Liver (tissue), 9 donors: Measurements from ENCODE around the gene GABBR2. TPM values are rescaled to one million over a fixed set of nuclear protein-coding genes. Genes with fewer than 3 reads are reported as not detected.

ENCODE experiments used
- DNase-seq: peaks from one replicate; pipeline ENCODE4 v3.0.0-alpha.2; 2017; ENCODE audit warnings: low spot score
- H3K27ac ChIP-seq, 2 donors: one replicate each; pipeline ENCODE4 v1.7.0; 2013; ENCODE audit warnings: inconsistent platforms in 2 of 2, low read length in 2 of 2, control low read depth in 1 of 2, low read depth in 1 of 2, mild to moderate bottlenecking in 1 of 2
- H3K27me3 ChIP-seq, 4 donors: one replicate each; pipeline versions ENCODE4 v1.6.1 to v1.7.0; 2013; ENCODE audit warnings: low read length in 3 of 4, inconsistent platforms in 1 of 4, mild to moderate bottlenecking in 1 of 4, moderate library complexity in 1 of 4; ENCODE audit not compliant: control insufficient read depth in 4 of 4, insufficient read depth in 4 of 4
- H3K36me3 ChIP-seq, 4 donors: one replicate each; pipeline versions ENCODE4 v1.6.1 to v1.7.0; 2013; ENCODE audit warnings: low read length in 3 of 4, mild to moderate bottlenecking in 3 of 4, low read depth in 1 of 4, moderate library complexity in 1 of 4; ENCODE audit not compliant: control insufficient read depth in 4 of 4, insufficient read depth in 3 of 4
- H3K4me1 ChIP-seq, 4 donors: one replicate each; pipeline versions ENCODE4 v1.6.1 to v1.7.0; 2013; ENCODE audit warnings: low read length in 3 of 4, mild to moderate bottlenecking in 3 of 4, moderate library complexity in 1 of 4; ENCODE audit not compliant: control insufficient read depth in 4 of 4, insufficient read depth in 4 of 4
- H3K4me3 ChIP-seq, 3 donors: one replicate each; pipeline versions ENCODE4 v1.6.1 to v1.7.0; 2013; ENCODE audit warnings: low read length in 3 of 3, control low read depth in 1 of 3, low read depth in 1 of 3, mild to moderate bottlenecking in 1 of 3
- H3K9ac ChIP-seq, 2 donors: one replicate each; pipeline ENCODE4 v1.7.0; 2013; ENCODE audit warnings: low read length in 2 of 2, mild to moderate bottlenecking in 2 of 2, moderate library complexity in 2 of 2, control low read depth in 1 of 2, low read depth in 1 of 2
- H3K9me3 ChIP-seq, 4 donors: one replicate each; pipeline versions ENCODE4 v1.6.1 to v1.7.0; 2013; ENCODE audit warnings: low read length in 3 of 4; ENCODE audit not compliant: control insufficient read depth in 4 of 4
- FOXA2 ChIP-seq: IDR thresholded peaks from 2 replicates; pipeline ENCODE4 v1.6.1; 2016; ENCODE audit warnings: antibody characterized with exemption
- HNF4G ChIP-seq: IDR thresholded peaks from 2 replicates; pipeline ENCODE4 v1.6.1; 2016; ENCODE audit warnings: antibody characterized with exemption
- JUND ChIP-seq, 2 donors: IDR thresholded peaks; 2 replicates each; pipeline ENCODE4 v1.6.1; 2016; ENCODE audit warnings: antibody characterized with exemption in 2 of 2
- SP1 ChIP-seq: IDR thresholded peaks from 2 replicates; pipeline ENCODE4 v1.6.1; 2018; ENCODE audit warnings: antibody characterized with exemption, mild to moderate bottlenecking
- TAF1 ChIP-seq: conservative IDR thresholded peaks from 2 replicates; pipeline ENCODE4 v1.6.1; 2016; ENCODE audit warnings: antibody characterized with exemption, mild to moderate bottlenecking
- WGBS: extraction: QIAGEN DNeasy Blood & Tissue Kit; methylation state at CpG from one replicate; pipeline ENCODE4 v1.1.7; 2013; 5-methylcytosine and 5-hydroxymethylcytosine counted together
- polyA plus RNA-seq, 2 donors: library from polyadenylated mRNA; stranded (reverse) in 1 of 2; unstranded in 1 of 2; fragments of 200-250 nt in 1 of 2; fragments of >200 nt in 1 of 2; fragmentation: Nextera tagmentation in 1 of 2; extraction: Ambion mirVana in 1 of 2; gene quantifications; one replicate each; pipeline versions ENCODE4 v1.2.1 to v1.2.3, GENCODE V29; 2013 to 2015
- total RNA-seq, 2 donors: library from RNA; depleted of rRNA; stranded (reverse); fragments of >200 nt; gene quantifications; one replicate each; pipeline ENCODE4 v1.2.3, GENCODE V29; 2014
- TF ChIP-seq, protein P1 (sequence below): IDR thresholded peaks from 2 replicates; pipeline ENCODE4 v1.6.1; 2016; ENCODE audit warnings: antibody characterized with exemption, mild to moderate bottlenecking
- TF ChIP-seq, protein P2 (sequence below): IDR thresholded peaks from 2 replicates; pipeline ENCODE4 v1.6.1; 2016; ENCODE audit warnings: antibody characterized with exemption
- TF ChIP-seq, protein P3 (sequence below): fragments of 150-350 bp; IDR thresholded peaks from 2 replicates; pipeline ENCODE4 v1.5.1; 2017; ENCODE audit warnings: improper control_type of control experiment, low read depth, low read length; ENCODE audit not compliant: missing input control
- TF ChIP-seq, protein P4 (sequence below): IDR thresholded peaks from 2 replicates; pipeline ENCODE4 v1.6.1; 2016; ENCODE audit warnings: antibody characterized with exemption
- donor health status: healthy.
- donor health status: healthy.
- donor health status: healthy.
- donor health status: healthy.
- donor health status: healthy.

GABBR2 gene
- total and polyA plus RNA-seq, 4 donors, result 0.03 to 0.23 (median 0.08) TPM; not detected in 1

DNA sequence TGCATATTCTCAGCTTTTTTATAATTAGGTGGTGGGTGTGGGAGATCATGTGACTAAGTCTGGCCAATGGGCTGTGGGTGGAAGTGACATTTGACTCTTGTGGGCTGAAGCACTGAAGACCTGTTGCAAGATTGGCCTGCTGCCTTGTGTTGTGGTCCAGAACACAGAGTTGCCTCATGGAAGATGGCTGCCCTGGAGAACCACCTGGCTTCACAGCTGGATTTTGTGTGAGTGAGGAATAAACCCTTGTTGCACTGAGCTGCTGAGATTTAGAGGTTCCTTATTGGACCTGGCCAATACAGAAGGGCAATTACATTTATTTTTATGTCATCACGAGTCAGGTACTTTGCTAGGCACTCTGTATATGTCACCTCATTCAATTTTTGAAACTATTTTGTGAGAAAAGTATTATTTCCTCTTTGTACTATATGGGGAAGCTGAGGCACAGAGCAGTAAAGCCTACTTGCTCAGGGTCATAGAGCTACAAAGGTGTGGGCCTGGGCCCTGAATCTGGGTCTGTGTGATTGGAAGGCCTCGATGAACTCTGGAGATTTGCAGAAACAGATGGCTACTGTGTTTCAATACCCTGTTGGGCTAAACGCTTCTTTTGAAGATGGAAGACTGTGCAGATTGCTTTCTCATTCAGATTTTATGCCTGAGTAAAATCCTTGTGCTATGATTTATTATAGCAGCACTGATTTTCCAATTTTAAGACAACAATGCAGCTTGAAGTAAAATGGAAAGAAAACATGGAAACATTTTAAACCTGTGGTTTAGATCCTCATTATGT is 382.1 kb downstream of the GABBR2 start:
- DNase-seq, result no peak

DNA sequence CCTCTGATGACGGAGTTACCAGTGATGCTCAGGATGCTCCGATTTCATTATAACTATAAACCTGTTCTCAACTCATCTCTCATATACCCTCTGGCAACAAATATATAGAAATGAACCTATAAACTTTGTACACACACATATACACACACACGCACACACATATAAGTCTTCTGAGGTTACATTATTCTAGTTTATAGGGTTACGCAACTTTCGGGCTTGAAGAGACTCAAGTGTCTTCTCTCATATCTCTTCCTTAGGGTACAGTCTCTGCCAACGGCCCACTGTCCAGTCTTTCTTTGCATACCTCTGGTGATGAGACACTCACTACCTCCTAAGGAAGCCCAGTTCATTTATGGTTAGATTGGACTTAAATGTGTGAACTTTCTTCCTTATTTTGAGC is 383.9 kb downstream of the GABBR2 start:
- no peak overlapping the region for H3K27ac ChIP-seq
- WGBS, result 73% methylated on average over 6 of the region's 6 CpGs
- no peaks in the 10 kb centered on the region for H3K27me3 ChIP-seq
- no peak overlapping the region for H3K9ac ChIP-seq
- H3K4me3 ChIP-seq, result no peak overlapping the region
- H3K4me1 ChIP-seq, result no peaks in the 10 kb centered on the region
- TF ChIP-seq, protein P1, sequence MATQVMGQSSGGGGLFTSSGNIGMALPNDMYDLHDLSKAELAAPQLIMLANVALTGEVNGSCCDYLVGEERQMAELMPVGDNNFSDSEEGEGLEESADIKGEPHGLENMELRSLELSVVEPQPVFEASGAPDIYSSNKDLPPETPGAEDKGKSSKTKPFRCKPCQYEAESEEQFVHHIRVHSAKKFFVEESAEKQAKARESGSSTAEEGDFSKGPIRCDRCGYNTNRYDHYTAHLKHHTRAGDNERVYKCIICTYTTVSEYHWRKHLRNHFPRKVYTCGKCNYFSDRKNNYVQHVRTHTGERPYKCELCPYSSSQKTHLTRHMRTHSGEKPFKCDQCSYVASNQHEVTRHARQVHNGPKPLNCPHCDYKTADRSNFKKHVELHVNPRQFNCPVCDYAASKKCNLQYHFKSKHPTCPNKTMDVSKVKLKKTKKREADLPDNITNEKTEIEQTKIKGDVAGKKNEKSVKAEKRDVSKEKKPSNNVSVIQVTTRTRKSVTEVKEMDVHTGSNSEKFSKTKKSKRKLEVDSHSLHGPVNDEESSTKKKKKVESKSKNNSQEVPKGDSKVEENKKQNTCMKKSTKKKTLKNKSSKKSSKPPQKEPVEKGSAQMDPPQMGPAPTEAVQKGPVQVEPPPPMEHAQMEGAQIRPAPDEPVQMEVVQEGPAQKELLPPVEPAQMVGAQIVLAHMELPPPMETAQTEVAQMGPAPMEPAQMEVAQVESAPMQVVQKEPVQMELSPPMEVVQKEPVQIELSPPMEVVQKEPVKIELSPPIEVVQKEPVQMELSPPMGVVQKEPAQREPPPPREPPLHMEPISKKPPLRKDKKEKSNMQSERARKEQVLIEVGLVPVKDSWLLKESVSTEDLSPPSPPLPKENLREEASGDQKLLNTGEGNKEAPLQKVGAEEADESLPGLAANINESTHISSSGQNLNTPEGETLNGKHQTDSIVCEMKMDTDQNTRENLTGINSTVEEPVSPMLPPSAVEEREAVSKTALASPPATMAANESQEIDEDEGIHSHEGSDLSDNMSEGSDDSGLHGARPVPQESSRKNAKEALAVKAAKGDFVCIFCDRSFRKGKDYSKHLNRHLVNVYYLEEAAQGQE, result no peak
- H3K9me3 ChIP-seq, result no peaks in the 10 kb centered on the region
- no peaks in the 10 kb centered on the region for H3K36me3 ChIP-seq
- DNase-seq, result no peak

More for the DNA sequence above, 382.1 kb downstream of the GABBR2 start:
- H3K27ac ChIP-seq, result no peak overlapping the region
- TF ChIP-seq FOXA2 (no peak), TAF1 (no peak), JUND (IDR thresholded peaks at IDR 0.05) (no peak)
- TF ChIP-seq, protein P2, sequence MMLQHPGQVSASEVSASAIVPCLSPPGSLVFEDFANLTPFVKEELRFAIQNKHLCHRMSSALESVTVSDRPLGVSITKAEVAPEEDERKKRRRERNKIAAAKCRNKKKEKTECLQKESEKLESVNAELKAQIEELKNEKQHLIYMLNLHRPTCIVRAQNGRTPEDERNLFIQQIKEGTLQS, result no peak
- H3K4me3 ChIP-seq, result no peak overlapping the region
- no peak overlapping the region for H3K9ac ChIP-seq
- 91% methylated on average over 3 of the region's 3 CpGs for WGBS
- H3K27me3 ChIP-seq, result no peaks in the 10 kb centered on the region
- H3K9me3 ChIP-seq, result no peaks in the 10 kb centered on the region
- no peaks in the 10 kb centered on the region for H3K4me1 ChIP-seq
- no peaks in the 10 kb centered on the region for H3K36me3 ChIP-seq

DNA sequence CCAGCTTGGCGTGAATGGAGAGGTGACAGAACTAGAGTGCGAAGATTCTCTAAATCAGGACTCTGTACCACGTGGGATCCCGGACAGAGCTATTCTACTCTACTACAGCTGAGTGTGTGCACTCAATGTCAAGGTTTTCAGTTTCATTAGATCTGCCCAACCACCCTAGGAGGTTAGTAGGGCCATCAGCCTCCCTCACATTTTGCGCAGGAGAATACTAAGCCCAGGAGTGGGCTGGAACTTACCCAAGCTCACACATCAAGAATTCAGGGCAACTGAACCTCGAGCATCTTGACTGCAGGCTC is 385.0 kb downstream of the GABBR2 start:
- Histone ChIP-seq H3K4me1 (no peaks in the 10 kb centered on the region), H3K4me3 (no peak overlapping the region), H3K9me3 (no peaks in the 10 kb centered on the region), H3K27ac (no peak overlapping the region), H3K9ac (no peak overlapping the region), H3K36me3 (no peaks in the 10 kb centered on the region), H3K27me3 (no peaks in the 10 kb centered on the region)
- no peak for TF ChIP-seq TAF1
- DNase-seq, result no peak
- WGBS, result 89% methylated on average over 6 of the region's 6 CpGs

DNA sequence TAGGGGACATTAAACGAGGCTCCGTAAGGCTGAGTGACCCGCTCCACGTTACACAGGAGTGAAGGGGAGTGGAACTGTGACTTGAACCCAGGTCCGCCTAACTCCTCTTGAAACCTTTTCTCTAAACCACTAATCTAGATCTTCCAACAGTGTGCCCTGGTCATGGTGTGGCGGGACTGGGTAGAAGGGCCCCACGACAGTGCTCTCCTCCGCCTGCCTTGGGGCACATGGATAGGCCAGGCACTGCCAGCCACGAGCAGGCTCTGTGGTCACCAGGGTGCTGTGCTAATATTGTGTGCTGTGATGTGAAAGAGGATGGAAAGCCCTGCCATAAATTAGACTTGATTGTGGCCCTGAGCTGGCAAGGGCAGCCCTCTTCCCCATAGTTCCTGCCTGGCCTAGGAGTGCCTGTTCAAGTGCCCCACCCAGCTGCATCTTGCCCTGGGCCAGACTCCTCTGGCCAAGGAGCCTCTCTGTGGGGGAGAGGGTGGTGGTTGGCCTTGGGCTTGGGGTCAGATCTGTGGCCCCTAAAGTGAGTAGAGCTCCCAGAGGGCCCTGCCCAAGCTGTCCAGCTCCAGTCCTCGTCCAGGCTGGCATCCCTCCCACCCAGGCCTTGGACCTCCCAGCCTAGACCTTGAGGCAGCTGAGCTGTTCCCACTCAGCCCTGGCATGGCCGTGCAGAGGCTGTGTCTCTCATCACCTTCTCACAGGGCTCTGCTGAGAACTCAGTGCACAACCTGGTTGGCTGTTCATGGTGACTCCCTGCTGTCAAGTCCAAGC is 385.5 kb downstream of the GABBR2 start:
- H3K36me3 ChIP-seq, result no peaks in the 10 kb centered on the region
- no peaks in the 10 kb centered on the region for H3K9me3 ChIP-seq
- WGBS, result 95% methylated on average over 11 of the region's 11 CpGs
- no peak overlapping the region for H3K9ac ChIP-seq
- DNase-seq, result no peak
- H3K4me3 ChIP-seq, result no peak overlapping the region
- no peak overlapping the region for H3K27ac ChIP-seq
- no peaks in the 10 kb centered on the region for H3K27me3 ChIP-seq
- no peaks in the 10 kb centered on the region for H3K4me1 ChIP-seq
- TF ChIP-seq SP1 (no peak), HNF4G (no peak), FOXA2 (no peak)
- TF ChIP-seq, protein P1, result no peak
- TF ChIP-seq, protein P3, sequence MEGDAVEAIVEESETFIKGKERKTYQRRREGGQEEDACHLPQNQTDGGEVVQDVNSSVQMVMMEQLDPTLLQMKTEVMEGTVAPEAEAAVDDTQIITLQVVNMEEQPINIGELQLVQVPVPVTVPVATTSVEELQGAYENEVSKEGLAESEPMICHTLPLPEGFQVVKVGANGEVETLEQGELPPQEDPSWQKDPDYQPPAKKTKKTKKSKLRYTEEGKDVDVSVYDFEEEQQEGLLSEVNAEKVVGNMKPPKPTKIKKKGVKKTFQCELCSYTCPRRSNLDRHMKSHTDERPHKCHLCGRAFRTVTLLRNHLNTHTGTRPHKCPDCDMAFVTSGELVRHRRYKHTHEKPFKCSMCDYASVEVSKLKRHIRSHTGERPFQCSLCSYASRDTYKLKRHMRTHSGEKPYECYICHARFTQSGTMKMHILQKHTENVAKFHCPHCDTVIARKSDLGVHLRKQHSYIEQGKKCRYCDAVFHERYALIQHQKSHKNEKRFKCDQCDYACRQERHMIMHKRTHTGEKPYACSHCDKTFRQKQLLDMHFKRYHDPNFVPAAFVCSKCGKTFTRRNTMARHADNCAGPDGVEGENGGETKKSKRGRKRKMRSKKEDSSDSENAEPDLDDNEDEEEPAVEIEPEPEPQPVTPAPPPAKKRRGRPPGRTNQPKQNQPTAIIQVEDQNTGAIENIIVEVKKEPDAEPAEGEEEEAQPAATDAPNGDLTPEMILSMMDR, result no peak
- TF ChIP-seq, protein P4, sequence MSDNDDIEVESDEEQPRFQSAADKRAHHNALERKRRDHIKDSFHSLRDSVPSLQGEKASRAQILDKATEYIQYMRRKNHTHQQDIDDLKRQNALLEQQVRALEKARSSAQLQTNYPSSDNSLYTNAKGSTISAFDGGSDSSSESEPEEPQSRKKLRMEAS, result no peak
